A673 (cell line): ENCODE data around the gene PCSK6. TPM values are rescaled to one million over a fixed set of nuclear protein-coding genes. Genes with fewer than 3 reads are reported as not detected.

Experiments used
- BruUV-seq: library from RNA; stranded (reverse); fragments of 400-500 nt; replicated peaks from 2 replicates; lab custom pipeline; 2021; lab: Mats Ljungman, UMichigan
- CTCF ChIA-PET: fragments of 300-600 bp; sonication (Branson Sonifier 250); formaldehyde crosslinking; loops from one replicate; lab custom pipeline; 2022; ENCODE audit warnings: antibody characterized with exemption; lab: Charles Lee
- POLR2A ChIA-PET: fragments of 300-600 bp; sonication (Branson Sonifier 250); formaldehyde crosslinking; loops from one replicate; lab custom pipeline; 2022; ENCODE audit warnings: antibody characterized with exemption; ENCODE audit not compliant: low non-redundant PET; lab: Charles Lee
- DNase-seq: peaks from one replicate; pipeline ENCODE4 v3.0.0-alpha.2; 2015; ENCODE audit warnings: low spot score
- H3K27ac ChIP-seq: fragments of 200-600 bp; sonication (generic); 2 replicates; pipeline ENCODE4 v1.5.1; 2016; ENCODE audit warnings: mixed run types, low read depth, mild to moderate bottlenecking, mixed read lengths, antibody characterized with exemption, low read length; ENCODE audit not compliant: poor library complexity, severe bottlenecking
- H3K27me3 ChIP-seq: fragments of 200-600 bp; sonication (generic); replicated peaks from 2 replicates; pipeline ENCODE4 v1.6.1; 2017; ENCODE audit warnings: mixed run types, low read depth, mild to moderate bottlenecking, mixed read lengths, antibody characterized with exemption, low read length; ENCODE audit not compliant: insufficient read depth, poor library complexity
- H3K36me3 ChIP-seq: fragments of 200-600 bp; sonication (generic); 2 replicates; pipeline ENCODE4 v1.6.1; 2016; ENCODE audit warnings: mixed run types, mild to moderate bottlenecking, mixed read lengths, antibody characterized with exemption, low read length; ENCODE audit not compliant: insufficient read depth, poor library complexity, severe bottlenecking
- H3K4me1 ChIP-seq: fragments of 200-600 bp; sonication (generic); 2 replicates; pipeline ENCODE4 v1.6.1; 2017; ENCODE audit warnings: mixed run types, mild to moderate bottlenecking, mixed read lengths, antibody characterized with exemption, low read length; ENCODE audit not compliant: insufficient read depth, poor library complexity, severe bottlenecking
- H3K4me3 ChIP-seq: fragments of 200-600 bp; sonication (generic); 2 replicates; pipeline ENCODE4 v1.5.1; 2016; ENCODE audit warnings: low read depth, mixed run types, mild to moderate bottlenecking, mixed read lengths, low read length; ENCODE audit not compliant: poor library complexity, severe bottlenecking
- H3K9me3 ChIP-seq: fragments of 200-600 bp; sonication (generic); 2 replicates; pipeline ENCODE4 v1.6.1; 2016; ENCODE audit warnings: mixed run types, low read depth, mild to moderate bottlenecking, mixed read lengths, antibody characterized with exemption, low read length; ENCODE audit not compliant: poor library complexity, severe bottlenecking
- EZH2 ChIP-seq: fragments of 200-600 bp; sonication (generic); IDR thresholded peaks from 2 replicates; pipeline ENCODE4 v1.6.1; 2017; ENCODE audit warnings: borderline replicate concordance, low read depth, mild to moderate bottlenecking, mixed read lengths, antibody characterized with exemption, low read length; ENCODE audit not compliant: poor library complexity, severe bottlenecking
- intact Hi-C: fragments of 100-400 bp; cut with micrococcal nuclease; formaldehyde crosslinking; loops from one replicate; pipeline ENCODE4 v1.10.0; 2022; ENCODE audit not compliant: unreplicated experiment
- total RNA-seq: library from RNA; stranded (reverse); gene quantifications from 2 replicates; pipeline ENCODE4 v1.2.3, GENCODE V29; 2021
- TF ChIP-seq, protein P1 (sequence below): fragments of 300-800, 200-600 bp; sonication (generic); conservative IDR thresholded peaks from 2 replicates; pipeline ENCODE4 v1.5.1; 2017; ENCODE audit warnings: low read depth, mild to moderate bottlenecking, antibody characterized with exemption, low read length, moderate library complexity, mixed read lengths

PCSK6 gene
- total RNA-seq, 1 experiment from 2014 or later, result 2.6 TPM

DNA sequence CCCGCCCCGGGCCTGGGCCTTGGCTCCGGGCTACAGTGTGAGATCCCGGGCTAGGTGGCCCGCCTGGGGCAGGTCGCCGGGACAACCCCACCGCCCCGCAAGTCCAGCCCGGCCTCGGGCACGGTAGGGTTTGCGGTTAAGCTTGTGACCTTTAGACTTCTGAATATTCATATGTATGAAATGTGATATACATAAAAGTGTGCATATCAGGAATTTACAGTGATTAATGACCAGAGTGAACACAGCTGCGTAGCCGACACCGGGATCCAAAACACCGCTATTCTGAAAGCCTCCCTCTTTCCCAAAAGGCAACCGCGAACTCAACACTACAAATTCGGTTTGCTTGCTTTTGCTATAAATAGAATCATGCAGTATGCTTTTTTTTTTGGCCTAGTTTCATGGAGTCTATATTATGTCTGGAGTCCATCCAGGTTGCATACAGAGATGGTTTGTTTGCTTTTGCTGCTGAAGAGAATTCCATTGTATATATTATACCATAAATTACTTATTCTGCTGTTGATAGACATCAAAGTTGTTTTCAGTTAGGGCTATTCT lies 193.8 kb downstream of the PCSK6 start:
- Histone ChIP-seq H3K27me3 (no peaks in the 10 kb centered on the region), H3K36me3 (peaks cover 15% of the 10 kb centered on the region), H3K4me3 (peak overlapping the region; percentile 81), H3K4me1 (peaks cover 12% of the 10 kb centered on the region), H3K9me3 (no peaks in the 10 kb centered on the region), H3K27ac (peak overlapping the region; percentile 94)
- POLR2A ChIA-PET, result no interaction called here
- TF ChIP-seq, protein P1, sequence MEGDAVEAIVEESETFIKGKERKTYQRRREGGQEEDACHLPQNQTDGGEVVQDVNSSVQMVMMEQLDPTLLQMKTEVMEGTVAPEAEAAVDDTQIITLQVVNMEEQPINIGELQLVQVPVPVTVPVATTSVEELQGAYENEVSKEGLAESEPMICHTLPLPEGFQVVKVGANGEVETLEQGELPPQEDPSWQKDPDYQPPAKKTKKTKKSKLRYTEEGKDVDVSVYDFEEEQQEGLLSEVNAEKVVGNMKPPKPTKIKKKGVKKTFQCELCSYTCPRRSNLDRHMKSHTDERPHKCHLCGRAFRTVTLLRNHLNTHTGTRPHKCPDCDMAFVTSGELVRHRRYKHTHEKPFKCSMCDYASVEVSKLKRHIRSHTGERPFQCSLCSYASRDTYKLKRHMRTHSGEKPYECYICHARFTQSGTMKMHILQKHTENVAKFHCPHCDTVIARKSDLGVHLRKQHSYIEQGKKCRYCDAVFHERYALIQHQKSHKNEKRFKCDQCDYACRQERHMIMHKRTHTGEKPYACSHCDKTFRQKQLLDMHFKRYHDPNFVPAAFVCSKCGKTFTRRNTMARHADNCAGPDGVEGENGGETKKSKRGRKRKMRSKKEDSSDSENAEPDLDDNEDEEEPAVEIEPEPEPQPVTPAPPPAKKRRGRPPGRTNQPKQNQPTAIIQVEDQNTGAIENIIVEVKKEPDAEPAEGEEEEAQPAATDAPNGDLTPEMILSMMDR, result no peak
- intact Hi-C loops, result loop anchor here (2.0 kb wide), 1 partner anchor 345 kb away; no protein-coding TSS in a partner anchor
- TSS peak; percentile 76 for BruUV-seq
- CTCF ChIA-PET, result interaction anchor here (1.8 kb wide), 1 partner anchor 346 kb away, joined by 6 read pairs; no protein-coding TSS in a partner anchor
- DNase-seq, result no peak

DNA sequence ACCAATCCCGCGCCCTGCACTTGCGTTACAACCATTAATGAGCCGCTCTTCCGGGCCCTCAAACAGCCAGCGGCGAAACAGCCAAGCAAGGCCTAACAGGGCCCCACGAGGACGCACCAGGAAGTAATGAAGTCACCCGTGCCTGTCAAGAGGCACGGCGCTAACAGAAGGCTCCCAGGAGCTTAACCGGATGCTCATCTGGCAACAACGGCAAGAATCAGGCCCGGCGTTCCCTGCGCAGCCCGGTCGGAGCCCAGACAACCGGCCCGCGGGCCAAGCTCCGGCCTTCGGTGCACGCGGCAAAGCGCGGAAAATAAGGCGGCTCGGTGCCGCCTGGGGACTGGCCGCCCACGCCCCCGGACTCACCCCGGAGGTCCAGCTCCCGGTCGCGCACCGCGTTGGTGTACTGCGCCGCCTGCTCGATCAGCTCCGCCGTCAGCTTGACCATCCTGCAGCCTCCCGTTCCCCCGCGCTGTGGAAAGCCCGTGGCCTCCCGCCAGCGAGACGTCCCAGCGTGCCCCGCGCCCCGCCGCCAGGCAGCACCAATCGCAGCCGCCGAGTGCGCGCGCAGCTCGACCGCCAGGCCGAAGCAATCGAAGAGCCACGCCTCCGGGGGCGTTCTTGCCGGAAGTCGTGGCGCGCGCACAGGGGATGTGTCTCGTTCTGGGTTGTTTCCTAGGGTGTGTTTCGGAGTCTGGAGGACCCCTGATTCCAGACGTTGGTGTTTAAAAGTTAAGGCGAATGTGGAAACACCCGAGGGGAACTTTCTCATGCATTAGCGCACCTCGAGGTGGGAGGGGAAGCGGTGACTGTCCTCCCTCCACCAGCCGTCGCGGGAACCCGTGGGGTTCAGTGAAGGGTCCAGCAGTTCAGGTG lies 194.5 kb downstream of the PCSK6 start, which contains the start of gene SNRPA1:
Gene SNRPA1 (minus strand): TSS at position 518 of the 876 bp plus-strand sequence. CDS start 70 bp downstream, at position 448.
- Histone ChIP-seq H3K36me3 (peaks cover 21% of the 10 kb centered on the region), H3K27me3 (no peaks in the 10 kb centered on the region), H3K27ac (peak within 1 kb of the TSS; percentile 94), H3K4me1 (peaks cover 12% of the 10 kb centered on the region), H3K4me3 (peak within 1 kb of the TSS; percentile 81), H3K9me3 (no peaks in the 10 kb centered on the region)
- TF ChIP-seq EZH2, result no peak
- TF ChIP-seq, protein P1, result no peak
- intact Hi-C loops, result loop anchor here (2.0 kb wide), 1 partner anchor 346 kb away; no protein-coding TSS in a partner anchor
- ChIA-PET POLR2A (no interaction called here), CTCF (interaction anchor here (0.6 to 1.8 kb wide), 2 partner anchors 19 to 347 kb away, joined by 3 to 6 read pairs; no protein-coding TSS in a partner anchor)
- no TSS peak for BruUV-seq
- DNase-seq, result peak; percentile 98

DNA sequence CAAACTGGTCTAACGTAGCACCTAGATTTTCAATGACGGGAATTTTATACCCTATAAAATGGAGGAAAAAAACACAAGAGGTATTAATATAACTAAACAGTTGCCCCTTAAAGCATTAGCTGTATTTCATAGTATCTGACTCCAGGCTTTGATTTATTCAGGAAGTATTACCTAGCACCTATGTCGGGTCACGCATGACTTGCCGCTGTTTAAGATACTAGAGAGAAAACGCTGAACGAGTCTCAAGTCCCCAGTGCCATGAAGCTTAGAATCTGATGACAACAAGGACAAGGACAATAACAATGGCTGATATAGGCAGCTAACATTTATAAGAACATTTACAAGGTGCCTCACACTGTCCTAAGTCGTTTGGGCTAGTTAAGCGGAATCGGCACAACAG lies 196.4 kb downstream of the PCSK6 start:
- TF ChIP-seq, protein P1, result no peak
- no peak for TF ChIP-seq EZH2
- peaks cover 36% of the 10 kb centered on the region for H3K36me3 ChIP-seq
- ChIA-PET POLR2A (no interaction called here), CTCF (no interaction called here)
- H3K4me1 ChIP-seq, result peaks cover 12% of the 10 kb centered on the region
- peak overlapping the region; percentile 94 for H3K27ac ChIP-seq
- H3K27me3 ChIP-seq, result no peaks in the 10 kb centered on the region
- TSS peak; percentile 35 for BruUV-seq
- peak overlapping the region; percentile 81 for H3K4me3 ChIP-seq
- intact Hi-C loops, result no loop called here
- no peaks in the 10 kb centered on the region for H3K9me3 ChIP-seq
- DNase-seq, result no peak
